Activated CD4-positive, alpha-beta T cell treated with anti-CD3 and anti-CD28 coated beads for 36 hours (primary cell): Measurements from ENCODE around the gene DOK5. TPM values are rescaled to one million over a fixed set of nuclear protein-coding genes. Genes with fewer than 3 reads are reported as not detected.

ENCODE experiments used
- ATAC-seq: fragments of 200-7000 bp; cut with Tn5 transposase; one replicate; pipeline ENCODE4 v1.10.0; 2021; ENCODE audit warnings: mild to moderate bottlenecking, moderate library complexity
- CTCF ChIA-PET: fragments of 350-600 bp; sonication (Branson Sonifier 250); formaldehyde crosslinking; loops from one replicate; lab custom pipeline; 2021; ENCODE audit warnings: antibody characterized with exemption; lab: Charles Lee
- POLR2A ChIA-PET: fragments of 350-600 bp; sonication (Branson Sonifier 250); formaldehyde crosslinking; loops from one replicate; lab custom pipeline; 2021; ENCODE audit warnings: antibody characterized with exemption, inconsistent platforms; lab: Charles Lee
- DNase-seq: peaks from one replicate; pipeline ENCODE4 v3.0.0-alpha.2; 2020
- H3K27ac Mint-ChIP-seq: one replicate; pipeline ENCODE4 v1.8.0; 2021; ENCODE audit warnings: mixed read lengths
- H3K27me3 Mint-ChIP-seq: one replicate; pipeline ENCODE4 v1.8.0; 2021; ENCODE audit warnings: mixed read lengths
- H3K36me3 Mint-ChIP-seq: one replicate; pipeline ENCODE4 v1.8.0; 2021; ENCODE audit warnings: low read depth, mixed read lengths
- H3K4me1 Mint-ChIP-seq: one replicate; pipeline ENCODE4 v1.8.0; 2021; ENCODE audit warnings: mixed read lengths
- H3K4me3 Mint-ChIP-seq: one replicate; pipeline ENCODE4 v1.8.0; 2021; ENCODE audit warnings: mild to moderate bottlenecking, moderate library complexity, mixed read lengths
- H3K9me3 Mint-ChIP-seq: one replicate; pipeline ENCODE4 v1.8.0; 2021; ENCODE audit warnings: low read depth, mixed read lengths
- intact Hi-C, 2 experiments: fragments of 100-400 bp; cut with DNase I in 1 of 2; cut with micrococcal nuclease in 1 of 2; formaldehyde crosslinking; loops; one replicate each; pipeline versions ENCODE4 v1.14.2 to v1.15.1; 2022 to 2024; cut with DNase I, micrococcal nuclease
- total RNA-seq, 2 experiments: library from RNA; stranded (reverse); gene quantifications; one replicate each; pipeline ENCODE4 v1.2.3, GENCODE V29; 2021

DOK5 gene
- total RNA-seq, 2 experiments from 2014 or later, result 2.1 to 2.9 TPM

DNA sequence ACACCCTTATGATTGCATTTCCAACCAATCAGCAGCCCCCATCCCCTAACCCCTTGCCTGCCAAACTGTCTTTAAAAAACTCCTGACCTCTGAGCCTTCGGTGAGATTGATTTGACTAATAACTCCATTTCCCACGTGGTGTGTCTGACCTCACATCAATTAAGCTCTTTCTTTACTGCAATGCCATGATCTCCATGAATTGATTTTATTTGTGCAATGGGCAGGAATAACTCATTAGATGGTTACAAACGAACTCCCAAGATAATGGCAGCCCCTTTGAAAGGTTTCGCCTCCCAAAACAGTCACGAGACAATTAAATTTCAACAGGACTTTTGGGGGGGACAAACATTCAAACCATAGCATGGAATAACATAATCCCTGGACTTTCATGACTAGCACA, 161.2 kb downstream of the DOK5 start:
- CTCF ChIA-PET, result no interaction called here
- no peaks in the 10 kb centered on the region for H3K9me3 Mint-ChIP-seq
- H3K4me1 Mint-ChIP-seq, result no peaks in the 10 kb centered on the region
- H3K4me3 Mint-ChIP-seq, result no peak overlapping the region
- no peak overlapping the region for H3K27ac Mint-ChIP-seq
- H3K27me3 Mint-ChIP-seq, result peaks cover 7% of the 10 kb centered on the region
- H3K36me3 Mint-ChIP-seq, result no peaks in the 10 kb centered on the region
- DNase-seq, result no peak
- ATAC-seq, result no peak
- intact Hi-C loops, result no loop called here
- POLR2A ChIA-PET, result no interaction called here

DNA sequence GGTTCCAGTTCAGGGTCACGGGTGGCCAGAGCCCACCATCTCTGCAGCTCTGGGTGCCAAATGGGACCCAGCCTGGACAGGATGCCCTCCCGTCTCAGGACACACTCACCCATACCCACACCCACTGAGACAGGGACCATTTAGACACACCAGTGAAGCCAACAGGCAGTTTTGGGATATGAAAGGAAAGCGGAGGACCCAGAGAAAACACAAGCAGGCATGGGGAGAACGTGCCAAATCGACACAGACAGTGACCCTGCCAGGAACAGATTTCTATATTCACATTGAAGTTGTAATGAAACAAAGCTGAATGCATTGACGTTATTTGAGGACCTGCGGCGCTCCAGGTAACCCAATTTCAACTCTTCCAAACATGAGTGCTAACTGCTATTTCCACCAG, 164.5 kb downstream of the DOK5 start:
- Mint-ChIP-seq H3K9me3 (no peaks in the 10 kb centered on the region), H3K27ac (no peak overlapping the region), H3K4me3 (no peak overlapping the region), H3K27me3 (peaks cover 4% of the 10 kb centered on the region), H3K36me3 (no peaks in the 10 kb centered on the region), H3K4me1 (no peaks in the 10 kb centered on the region)
- ATAC-seq (no peak), DNase-seq (no peak)
- POLR2A ChIA-PET, result no interaction called here
- CTCF ChIA-PET, result no interaction called here
- intact Hi-C loops, result loop anchor here in 1 of 2 experiments (10.0 kb wide), 1 partner anchor 1705 kb away; no protein-coding TSS in a partner anchor

DNA sequence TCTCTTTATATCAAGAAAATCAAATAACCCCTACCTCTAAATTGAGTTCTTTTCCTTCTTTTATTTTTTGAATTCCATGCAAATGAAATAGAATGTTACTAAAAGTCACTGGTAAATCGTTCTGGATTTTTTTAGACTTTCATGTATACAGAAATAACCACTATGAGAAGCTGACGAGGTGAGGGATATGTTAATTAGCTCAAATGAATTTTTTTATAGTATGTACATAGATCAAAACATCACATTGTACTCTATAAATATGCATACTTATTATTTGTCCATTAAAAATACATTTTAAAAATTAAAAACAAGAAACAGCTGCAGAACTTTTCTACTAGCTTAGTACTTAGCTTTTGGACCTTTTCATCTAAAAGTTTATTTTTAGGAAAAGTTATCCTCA, 165.4 kb downstream of the DOK5 start:
- no peaks in the 10 kb centered on the region for H3K9me3 Mint-ChIP-seq

DNA sequence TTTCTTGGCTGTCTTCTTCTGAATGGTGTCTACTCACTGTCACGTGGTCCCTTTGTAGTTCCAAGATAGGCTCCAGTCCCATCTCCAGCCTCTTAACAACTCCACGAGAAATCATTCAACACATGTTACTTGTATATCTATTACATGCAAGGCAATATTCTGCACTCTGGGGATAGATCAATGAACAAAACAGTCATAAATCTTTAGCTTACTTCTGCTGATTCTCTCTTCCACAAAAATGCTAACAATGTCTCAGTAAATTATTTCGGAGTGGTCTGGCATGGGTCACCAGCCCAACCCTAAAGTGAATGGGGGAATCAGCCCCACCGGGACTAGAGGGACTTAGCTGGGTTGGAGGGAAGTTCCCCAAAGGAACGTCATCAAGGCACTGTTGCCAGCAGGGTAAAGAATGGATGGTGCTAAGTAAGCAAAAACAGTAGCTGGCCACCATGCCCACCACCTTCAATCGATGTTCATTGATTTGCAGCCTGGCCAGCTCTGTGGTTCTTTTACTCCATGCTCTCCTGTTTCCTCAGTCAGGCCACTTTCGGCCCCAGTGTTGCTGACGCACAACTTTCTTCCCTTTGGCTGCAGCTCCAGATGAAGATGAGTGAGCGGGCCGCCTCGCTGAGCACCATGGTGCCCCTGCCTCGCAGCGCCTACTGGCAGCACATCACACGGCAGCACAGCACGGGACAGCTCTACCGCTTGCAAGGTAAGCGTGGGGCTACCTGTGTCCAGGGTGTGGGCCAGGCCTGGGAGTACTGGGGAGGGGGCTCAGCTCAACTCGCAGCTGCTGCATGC, 167.7 kb downstream of the DOK5 start:
- Mint-ChIP-seq H3K27me3 (peaks cover 4% of the 10 kb centered on the region), H3K36me3 (no peaks in the 10 kb centered on the region), H3K4me3 (no peak overlapping the region), H3K27ac (no peak overlapping the region), H3K4me1 (no peaks in the 10 kb centered on the region), H3K9me3 (no peaks in the 10 kb centered on the region)
- intact Hi-C loops, result loop anchor here in 1 of 2 experiments (10.0 kb wide), 1 partner anchor 1702 kb away; no protein-coding TSS in a partner anchor
- ChIA-PET CTCF (interaction anchor here (0.7 to 1.2 kb wide), 2 partner anchors 310 to 424 kb away, joined by 3 read pairs; no protein-coding TSS in a partner anchor), POLR2A (interaction anchor here (0.5 kb wide), 1 partner anchor 1733 kb away, joined by 3 read pairs; no protein-coding TSS in a partner anchor)
- DNase-seq, result no peak
- no peak for ATAC-seq

More for the DNA sequence above, 165.4 kb downstream of the DOK5 start:
- intact Hi-C loops, result loop anchor here in 1 of 2 experiments (10.0 kb wide), 1 partner anchor 1704 kb away; no protein-coding TSS in a partner anchor
- Mint-ChIP-seq H3K4me1 (no peaks in the 10 kb centered on the region), H3K27ac (no peak overlapping the region), H3K27me3 (peaks cover 4% of the 10 kb centered on the region), H3K36me3 (no peaks in the 10 kb centered on the region), H3K4me3 (no peak overlapping the region)
- POLR2A ChIA-PET, result no interaction called here
- CTCF ChIA-PET, result no interaction called here
- DNase-seq, result no peak
- no peak for ATAC-seq

DNA sequence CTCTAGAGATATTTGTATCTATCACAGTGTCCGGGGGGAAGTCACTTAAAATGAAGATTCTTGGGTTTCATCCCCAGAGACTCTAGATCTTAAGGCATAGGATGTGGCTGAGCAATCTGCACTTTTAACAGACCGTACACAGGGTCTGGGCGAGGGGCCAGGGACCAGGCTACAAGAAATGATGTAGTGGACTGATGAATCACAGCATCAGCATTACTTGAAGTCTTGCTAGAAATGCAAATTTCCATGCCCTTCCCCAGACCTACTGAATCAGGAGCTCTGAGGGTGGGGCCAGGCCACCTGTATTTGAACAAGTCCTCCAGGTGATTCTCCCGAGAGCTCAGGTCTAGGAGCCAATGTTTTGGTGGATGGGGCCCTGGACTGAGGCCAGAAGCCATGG, 168.4 kb downstream of the DOK5 start:
- intact Hi-C loops, result loop anchor here in 1 of 2 experiments (10.0 kb wide), 1 partner anchor 1701 kb away; no protein-coding TSS in a partner anchor
- Mint-ChIP-seq H3K27ac (no peak overlapping the region), H3K36me3 (no peaks in the 10 kb centered on the region), H3K4me3 (no peak overlapping the region), H3K27me3 (peaks cover 4% of the 10 kb centered on the region), H3K4me1 (no peaks in the 10 kb centered on the region), H3K9me3 (no peaks in the 10 kb centered on the region)
- no peak for ATAC-seq
- DNase-seq, result no peak
- POLR2A ChIA-PET, result interaction anchor here (0.5 kb wide), 1 partner anchor 1733 kb away, joined by 3 read pairs; no protein-coding TSS in a partner anchor
- CTCF ChIA-PET, result interaction anchor here (0.6 to 1.2 kb wide), 2 partner anchors 72 to 311 kb away, joined by 3 read pairs; no protein-coding TSS in a partner anchor

GRCh38 chr20:54645445-54646155, 170.2 kb downstream of the DOK5 start:
- POLR2A ChIA-PET, result no interaction called here

GRCh38 chr20:54646156-54646517, 170.7 kb downstream of the DOK5 start:
- ATAC-seq, result no peak
- CTCF ChIA-PET, result interaction anchor here (0.6 to 3.7 kb wide), 7 partner anchors 370 to 1403 kb away, joined by 3 to 24 read pairs (median 3); no protein-coding TSS in a partner anchor
- intact Hi-C loops, result loop anchor here (1.0 to 10.0 kb wide), 6 partner anchors 426 to 1699 kb away; partner anchors contain the start of gene PFDN4 (in 1 of the 2)
- POLR2A ChIA-PET, result no interaction called here
- H3K27me3 Mint-ChIP-seq, result peaks cover 5% of the 10 kb centered on the region
- no peaks in the 10 kb centered on the region for H3K36me3 Mint-ChIP-seq
- no peaks in the 10 kb centered on the region for H3K4me1 Mint-ChIP-seq
- no peak for DNase-seq
- no peaks in the 10 kb centered on the region for H3K9me3 Mint-ChIP-seq
- no peak overlapping the region for H3K4me3 Mint-ChIP-seq
- no peak overlapping the region for H3K27ac Mint-ChIP-seq

More at GRCh38 chr20:54645445-54646155, 170.2 kb downstream of the DOK5 start:
- Mint-ChIP-seq H3K27ac (no peak overlapping the region), H3K27me3 (peaks cover 2% of the 10 kb centered on the region), H3K9me3 (no peaks in the 10 kb centered on the region), H3K4me3 (no peak overlapping the region), H3K4me1 (no peaks in the 10 kb centered on the region), H3K36me3 (no peaks in the 10 kb centered on the region)
- CTCF ChIA-PET, result interaction anchor here (0.6 to 3.7 kb wide), 9 partner anchors 369 to 1403 kb away, joined by 3 to 24 read pairs (median 3); no protein-coding TSS in a partner anchor
- no peak for DNase-seq
- no peak for ATAC-seq
- intact Hi-C loops, result loop anchor here (1.0 to 10.0 kb wide), 6 partner anchors 425 to 1699 kb away; partner anchors contain the start of gene PFDN4 (in 1 of the 2)

DNA sequence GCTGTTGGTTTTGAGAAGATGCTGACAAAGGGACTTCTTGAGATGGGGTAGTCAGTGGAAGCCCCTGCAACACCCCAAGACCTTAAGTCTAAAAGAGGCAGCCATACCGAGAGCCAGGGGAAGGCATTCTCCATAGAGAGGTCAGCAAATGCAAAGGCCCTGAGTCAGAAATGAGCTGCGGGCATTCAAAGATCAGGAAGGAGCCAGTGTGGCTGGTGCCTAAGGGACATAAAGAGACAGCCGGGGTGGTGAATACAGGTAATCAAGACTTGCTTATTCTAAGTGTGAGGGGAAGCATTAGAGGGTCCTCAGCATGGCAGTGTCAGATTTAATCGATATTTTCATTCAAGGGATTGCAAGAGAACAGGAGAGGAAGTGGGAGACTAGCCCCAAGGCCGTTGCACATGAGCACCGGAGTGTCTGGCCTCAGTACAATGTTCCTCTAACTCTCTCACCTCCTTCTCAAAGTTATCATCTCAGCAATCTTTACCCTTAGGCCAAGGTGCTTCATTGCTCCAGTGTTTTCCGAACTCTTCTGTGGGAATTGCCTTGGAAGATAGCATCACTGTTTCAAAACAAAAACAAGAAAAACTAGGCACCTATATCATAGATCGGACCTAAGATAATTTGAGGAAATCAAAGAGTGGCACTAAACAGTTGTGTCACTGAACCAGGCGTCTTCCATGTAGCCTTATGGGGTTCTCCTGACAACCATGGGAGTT, 173.2 kb downstream of the DOK5 start:
- CTCF ChIA-PET, result interaction anchor here (0.7 to 3.7 kb wide), 12 partner anchors 12 to 1594 kb away, joined by 3 to 24 read pairs (median 4); partner anchors contain the start of gene PFDN4
- Mint-ChIP-seq H3K27me3 (peaks cover 7% of the 10 kb centered on the region), H3K4me1 (no peaks in the 10 kb centered on the region), H3K27ac (no peak overlapping the region), H3K4me3 (no peak overlapping the region), H3K36me3 (no peaks in the 10 kb centered on the region), H3K9me3 (no peaks in the 10 kb centered on the region)
- intact Hi-C loops, result loop anchor here (5.0 to 10.0 kb wide), 2 partner anchors 441 to 1696 kb away; partner anchors contain the start of gene PFDN4 (in 1 of the 2)
- ATAC-seq (no peak), DNase-seq (no peak)
- POLR2A ChIA-PET, result no interaction called here

- Mint-ChIP-seq H3K27me3 (peaks cover 10% of the 10 kb centered on the region), H3K9me3 (no peaks in the 10 kb centered on the region), H3K36me3 (no peaks in the 10 kb centered on the region), H3K4me3 (no peak overlapping the region), H3K4me1 (no peaks in the 10 kb centered on the region), H3K27ac (no peak overlapping the region)
- ATAC-seq (peak; percentile 53), DNase-seq (peak; percentile 84)
- intact Hi-C loops, result loop anchor here (5.0 to 10.0 kb wide), 2 partner anchors 442 to 1695 kb away; partner anchors contain the start of gene PFDN4 (in 1 of the 2)
- CTCF ChIA-PET, result interaction anchor here (0.6 to 1.3 kb wide), 5 partner anchors 53 to 1593 kb away, joined by 3 to 4 read pairs (median 4); partner anchors contain the start of gene PFDN4
- POLR2A ChIA-PET, result no interaction called here
Observed at GRCh38 chr20:54649511-54649962, 174.1 kb downstream of the DOK5 start.

- ChIA-PET POLR2A (no interaction called here), CTCF (interaction anchor here (0.6 to 1.3 kb wide), 3 partner anchors 429 to 442 kb away, joined by 3 to 4 read pairs (median 4); partner anchors contain the start of gene PFDN4)
- no peaks in the 10 kb centered on the region for H3K9me3 Mint-ChIP-seq
- no peaks in the 10 kb centered on the region for H3K36me3 Mint-ChIP-seq
- DNase-seq (no peak), ATAC-seq (no peak)
- H3K27me3 Mint-ChIP-seq, result peaks cover 10% of the 10 kb centered on the region
- H3K4me3 Mint-ChIP-seq, result no peak overlapping the region
- H3K4me1 Mint-ChIP-seq, result no peaks in the 10 kb centered on the region
- intact Hi-C loops, result no loop called here
- H3K27ac Mint-ChIP-seq, result no peak overlapping the region
Observed at GRCh38 chr20:54650052-54650719, 174.8 kb downstream of the DOK5 start.
